HG02938 (cell line): Measurements from ENCODE around the gene DENND1A.

Experiments
- ATAC-seq: cut with Tn5 transposase; IDR thresholded peaks from one replicate; pipeline ENCODE4 v1.9.1; 2021; ENCODE audit warnings: mild to moderate bottlenecking, moderate library complexity; ENCODE audit not compliant: unreplicated experiment

DENND1A gene

GRCh38 chr9:123865226-123866000, 64.5 kb downstream of the DENND1A start:
- no peak for ATAC-seq

GRCh38 chr9:123864251-123864650, 65.7 kb downstream of the DENND1A start:
- no peak for ATAC-seq

DNA sequence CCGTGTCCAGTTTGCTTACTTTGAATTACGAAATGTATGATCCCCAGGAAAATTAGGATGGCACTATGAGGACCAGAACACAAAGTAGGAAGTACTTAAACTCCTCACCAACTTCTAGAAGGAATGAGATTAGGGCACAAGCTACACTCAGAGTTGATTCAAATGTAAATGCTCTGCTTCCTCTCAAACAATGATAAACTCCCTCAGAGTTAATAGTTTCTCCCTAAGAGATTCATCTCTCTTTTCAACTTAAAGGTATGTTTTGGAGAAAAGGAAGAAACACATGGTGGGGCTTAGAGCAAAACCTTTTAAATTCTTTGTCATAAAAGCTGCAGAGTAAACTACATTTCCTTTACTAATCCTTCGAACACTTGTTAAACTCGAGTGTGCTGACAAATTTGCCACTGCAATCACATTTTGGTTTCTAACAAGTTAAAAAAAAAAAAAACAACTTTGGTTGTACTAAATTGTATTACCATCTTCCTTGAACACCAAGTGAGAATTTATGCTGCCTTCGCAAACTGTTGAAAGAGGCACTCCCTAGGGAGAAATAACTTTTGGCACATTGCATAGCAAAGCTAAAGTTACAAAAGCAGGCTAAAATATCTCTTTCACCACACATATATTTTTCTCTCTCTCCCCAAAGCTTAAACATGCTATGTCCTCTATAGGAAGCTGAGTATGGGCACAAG, 66.6 kb downstream of the DENND1A start:
- ATAC-seq = no peak

- ATAC-seq = no peak
These were observed 68.2 kb downstream of the DENND1A start for GRCh38 chr9:123861756-123862120.

GRCh38 chr9:123861086-123861755, 68.7 kb downstream of the DENND1A start:
- no peak for ATAC-seq

- ATAC-seq = no peak
These were observed 69.3 kb downstream of the DENND1A start for GRCh38 chr9:123860603-123861002.

DNA sequence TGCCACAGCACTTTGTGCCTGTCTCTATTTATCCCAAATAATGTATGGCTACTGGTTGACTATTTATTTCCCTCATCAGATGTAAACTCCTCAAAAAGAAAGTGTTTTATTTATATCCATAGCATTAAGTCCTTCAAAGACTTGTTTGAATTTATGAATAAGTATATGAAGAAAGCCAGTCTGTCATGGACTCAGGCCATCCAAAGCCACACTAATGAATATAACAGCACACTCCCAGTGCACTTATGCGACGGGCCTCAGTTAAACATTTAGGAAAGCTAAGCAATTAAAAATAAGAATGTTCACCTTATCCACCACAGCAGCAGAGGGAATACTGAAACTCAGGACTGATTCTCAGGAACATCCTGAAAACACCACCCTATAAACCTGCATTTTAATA, 77.5 kb downstream of the DENND1A start:
- no peak for ATAC-seq

GRCh38 chr9:123851851-123852250, 78.1 kb downstream of the DENND1A start:
- no peak for ATAC-seq

DNA sequence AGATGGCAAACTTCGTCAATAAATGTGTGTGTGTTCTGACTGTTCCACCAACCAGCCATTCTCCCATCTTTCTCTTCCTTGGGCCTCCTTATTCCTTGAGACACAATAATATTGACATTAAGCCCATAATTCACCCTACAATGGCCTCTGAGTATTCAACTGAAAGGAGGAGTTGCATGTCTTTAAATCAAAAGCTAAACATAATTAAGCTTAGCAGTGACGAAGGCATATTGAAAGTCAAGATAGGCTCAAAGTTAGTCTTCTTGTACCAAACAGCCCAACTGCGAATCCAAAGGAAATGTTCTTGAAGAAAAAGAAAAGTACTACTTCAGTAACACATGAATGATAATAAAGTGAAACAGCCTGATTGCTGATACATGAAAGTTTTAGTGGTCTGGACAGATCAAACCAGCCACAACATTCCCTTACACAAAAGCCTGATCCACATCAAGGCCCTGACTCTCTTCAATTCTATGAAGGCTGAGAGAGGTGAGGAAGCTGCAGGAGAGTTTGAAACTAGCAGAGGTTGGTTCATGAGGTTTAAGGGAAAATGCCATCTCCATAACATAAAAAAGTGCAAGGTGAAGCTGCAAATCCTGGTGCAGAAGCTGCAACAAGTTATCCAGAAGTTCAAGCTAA, 81.4 kb downstream of the DENND1A start:
- ATAC-seq = no peak

- no peak for ATAC-seq
These were observed 83.0 kb downstream of the DENND1A start for GRCh38 chr9:123846966-123847365.

- ATAC-seq = no peak
These were observed 86.2 kb downstream of the DENND1A start for GRCh38 chr9:123843703-123844102.

DNA sequence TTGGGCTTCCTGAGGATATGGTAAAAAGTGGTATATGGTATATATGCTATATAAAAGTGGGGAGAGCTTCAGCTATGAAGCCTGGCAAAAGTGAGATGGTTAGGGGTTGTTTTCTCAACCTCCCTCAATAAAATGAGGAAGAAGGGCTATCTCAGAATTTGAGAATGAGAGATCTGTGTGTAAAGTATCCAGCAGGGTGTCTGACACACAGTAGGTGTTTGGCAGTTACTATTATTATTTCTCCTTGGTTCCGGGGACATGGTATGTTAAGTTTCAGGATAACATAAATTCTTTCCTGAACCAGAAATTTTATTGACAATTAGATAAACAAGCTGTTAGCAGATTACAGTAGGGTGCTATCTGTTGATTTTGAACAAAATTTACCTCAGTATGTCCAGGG, 94.1 kb downstream of the DENND1A start:
- no peak for ATAC-seq

GRCh38 chr9:123834889-123835562, 94.9 kb downstream of the DENND1A start:
- ATAC-seq = no peak

DNA sequence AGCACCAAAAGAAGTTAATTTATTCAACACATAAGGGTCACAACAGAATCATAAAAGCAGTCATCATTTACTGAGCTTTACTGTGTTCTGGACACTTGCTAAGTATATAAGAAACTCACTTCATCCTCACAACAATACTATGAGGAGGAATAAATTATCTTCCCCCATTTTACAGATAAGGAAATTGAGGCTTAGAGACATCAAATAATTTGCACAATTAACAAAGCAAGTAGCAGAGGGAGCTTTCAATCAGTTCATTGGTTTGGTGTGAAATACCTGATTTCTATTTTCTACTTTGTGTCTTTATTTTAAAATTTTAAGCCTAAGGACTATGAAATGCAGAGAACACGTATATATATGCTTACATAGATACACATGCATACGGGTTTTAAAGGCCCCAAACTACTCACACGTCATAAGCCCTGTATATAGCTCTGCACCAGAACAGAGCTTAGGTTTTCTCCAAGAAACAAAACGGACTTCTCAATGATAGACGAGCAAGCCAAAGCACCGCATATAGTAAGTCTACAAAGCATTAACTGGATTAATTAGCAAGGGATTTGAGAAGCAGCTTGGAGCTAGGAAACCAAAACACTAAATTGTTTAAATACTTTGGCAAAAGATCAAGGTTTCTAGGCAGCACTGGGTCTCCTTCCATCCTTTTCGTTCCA, 95.6 kb downstream of the DENND1A start:
- no peak for ATAC-seq

DNA sequence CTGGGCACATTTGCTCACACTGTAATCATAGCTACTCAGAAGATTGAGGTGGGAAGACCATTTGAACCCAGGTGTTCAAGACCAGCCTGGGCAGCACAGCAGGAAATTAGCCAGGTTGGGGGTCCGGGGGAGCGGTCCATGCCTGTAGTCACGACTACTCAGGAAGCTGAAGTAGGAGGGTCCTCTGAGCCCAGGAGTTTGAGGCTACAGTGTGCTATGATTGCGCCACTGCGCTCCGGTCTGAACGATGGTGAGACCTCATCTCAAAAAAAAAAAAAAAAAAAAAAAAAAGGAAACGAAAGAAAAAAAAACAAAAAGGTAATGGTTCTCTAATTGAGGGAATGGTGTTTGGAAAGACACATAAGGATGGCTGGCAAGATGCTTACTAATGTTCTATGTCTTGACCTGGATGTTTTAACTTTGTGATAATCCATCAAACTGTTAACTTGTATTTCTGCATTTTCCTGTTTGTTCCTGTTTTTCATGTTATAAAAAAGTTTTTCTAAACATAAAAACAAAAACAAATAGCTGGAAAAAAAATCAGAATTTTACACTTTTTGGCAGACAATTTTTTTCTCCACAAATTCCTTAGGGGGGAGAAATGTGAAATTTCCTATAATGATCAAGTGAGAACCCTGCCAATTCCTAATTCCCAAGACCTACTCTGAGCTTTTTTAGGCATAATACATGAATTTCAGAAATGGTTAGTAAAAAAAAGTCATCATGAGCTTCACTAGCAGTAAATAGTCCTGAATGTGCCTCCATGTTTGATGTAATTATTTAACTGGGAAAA, 96.9 kb downstream of the DENND1A start:
- no peak for ATAC-seq

- ATAC-seq = no peak
These were observed 97.8 kb downstream of the DENND1A start for GRCh38 chr9:123832176-123832575.

- ATAC-seq = no peak
These were observed 101.5 kb downstream of the DENND1A start for GRCh38 chr9:123828449-123828848.

DNA sequence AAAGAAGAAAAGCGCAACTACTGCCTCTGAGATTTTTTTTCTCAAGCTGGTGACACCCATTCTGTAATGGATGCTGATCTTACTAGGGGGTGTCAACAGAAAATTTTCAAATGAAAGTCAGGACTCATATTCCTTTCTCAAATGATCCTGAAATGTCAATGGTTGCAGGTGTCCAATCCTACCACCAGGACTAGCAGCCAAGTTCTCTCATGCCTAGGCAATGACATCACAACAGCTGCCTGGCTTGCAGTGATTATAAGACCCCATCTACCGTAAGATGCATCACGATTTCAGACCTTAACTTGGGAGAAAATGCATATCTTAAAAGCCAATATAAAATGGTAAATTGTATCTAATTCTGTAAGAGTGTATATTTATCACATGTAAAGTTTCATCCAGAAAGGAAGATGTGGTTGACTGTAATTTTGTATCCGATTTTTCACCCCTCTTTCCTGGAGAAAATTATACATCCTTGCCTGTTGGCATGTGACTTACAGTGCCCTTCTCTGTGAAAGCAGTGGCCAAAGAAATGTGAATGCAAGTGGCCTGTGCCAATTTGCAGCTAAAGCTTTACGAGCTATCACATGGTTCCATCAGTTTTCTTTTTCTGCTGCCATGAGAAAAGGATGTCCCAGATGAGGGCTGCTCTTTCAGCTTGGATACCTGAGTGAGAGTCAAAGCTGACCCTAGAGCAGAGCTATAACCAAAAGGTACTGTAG, 104.4 kb downstream of the DENND1A start:
- ATAC-seq = no peak
